CD1c-positive myeloid dendritic cell (primary cell): ENCODE measurements around the gene CNPY1.

ENCODE experiments used
- DNase-seq: peaks from one replicate; pipeline ENCODE4 v3.0.0-alpha.2; 2016; ENCODE audit errors: extremely low spot score

The CNPY1 gene

DNA sequence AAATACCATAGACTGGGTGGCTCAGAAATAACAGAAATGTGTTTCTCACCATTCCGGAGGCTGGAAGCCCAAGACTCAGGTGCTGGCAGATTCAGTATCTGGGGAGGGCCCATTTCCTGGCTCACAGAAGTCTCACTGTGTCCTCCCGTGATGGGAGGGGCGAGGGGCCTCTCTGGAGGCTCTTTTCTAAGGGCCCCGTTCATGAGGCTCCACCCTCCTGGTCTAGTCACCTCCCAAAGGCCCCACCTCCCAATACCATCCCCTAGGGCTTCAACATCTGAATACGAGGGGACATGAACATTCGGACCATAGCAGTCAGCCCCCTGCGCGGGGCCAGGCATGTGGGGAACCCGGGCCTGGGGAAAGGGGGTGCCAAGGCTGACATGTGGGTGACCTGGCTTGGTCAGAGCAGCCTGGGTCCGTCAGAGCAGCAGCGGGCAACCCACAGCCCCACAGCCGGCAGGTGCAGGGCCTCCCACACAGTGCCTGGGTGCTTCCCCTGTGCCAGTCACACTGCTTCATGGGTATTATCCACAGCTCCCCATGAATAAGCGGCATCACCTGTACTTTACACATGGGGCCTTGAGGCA lies 13.3 kb upstream of the CNPY1 start:
- DNase-seq: no peak

DNA sequence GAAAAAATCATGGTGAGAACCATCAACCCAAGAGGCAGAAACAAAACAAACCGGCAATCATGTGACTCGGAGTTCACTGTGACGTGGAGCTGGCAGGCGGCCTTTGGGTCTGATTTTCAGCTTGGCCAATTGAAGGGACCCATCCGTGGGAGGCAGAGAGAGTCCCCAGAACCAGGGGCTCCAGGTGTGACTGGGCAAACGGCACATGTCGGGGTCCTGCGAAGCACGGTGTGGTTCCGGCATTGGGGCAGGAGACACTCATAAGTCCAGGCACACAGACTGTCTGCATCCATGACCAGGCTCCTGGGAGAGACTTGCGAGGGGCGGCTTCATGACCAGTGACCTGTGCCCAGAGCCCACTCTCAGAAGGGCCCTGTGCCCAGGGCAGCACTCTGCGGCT lies 12.6 kb upstream of the CNPY1 start:
- no peak for DNase-seq

DNA sequence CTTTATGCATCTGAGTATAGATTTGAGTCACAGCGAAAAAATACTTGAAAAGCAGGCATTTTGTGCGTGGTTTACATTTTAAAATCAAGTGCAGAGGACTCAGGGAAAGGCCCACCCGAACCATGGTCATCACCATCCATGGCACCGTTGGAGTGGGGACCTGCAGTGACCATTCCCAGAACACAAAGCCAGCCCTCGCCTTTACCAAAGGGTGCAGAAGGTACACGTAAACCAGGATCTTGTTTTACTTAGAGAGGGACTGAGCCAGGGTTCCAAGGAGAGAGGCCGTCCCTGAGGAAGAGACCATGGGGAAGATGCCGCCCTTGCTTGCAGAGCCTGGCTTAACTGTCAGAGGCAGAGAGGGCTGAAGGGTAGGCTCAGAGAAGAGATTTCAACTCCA lies 12.0 kb upstream of the CNPY1 start:
- DNase-seq: no peak

DNA sequence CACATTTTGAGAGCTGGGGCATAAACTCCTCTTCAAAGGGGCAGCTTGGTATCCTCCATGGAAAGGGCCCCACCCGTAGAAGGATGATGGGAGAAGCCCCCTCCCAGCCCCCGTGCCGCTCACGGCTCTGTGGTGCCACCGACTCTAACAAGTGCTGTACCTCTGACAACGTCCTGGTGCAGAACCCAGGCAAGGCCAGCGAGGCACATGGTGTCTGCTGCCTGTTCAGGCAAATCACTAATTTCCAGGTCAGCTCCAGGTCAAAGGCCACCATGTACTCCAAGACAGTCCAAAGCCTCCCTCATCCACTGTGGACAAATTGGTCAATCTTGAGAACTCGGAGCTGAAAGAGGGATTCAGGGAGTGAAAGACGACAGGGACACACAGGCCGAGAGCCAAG lies 11.4 kb upstream of the CNPY1 start:
- DNase-seq: no peak

DNA sequence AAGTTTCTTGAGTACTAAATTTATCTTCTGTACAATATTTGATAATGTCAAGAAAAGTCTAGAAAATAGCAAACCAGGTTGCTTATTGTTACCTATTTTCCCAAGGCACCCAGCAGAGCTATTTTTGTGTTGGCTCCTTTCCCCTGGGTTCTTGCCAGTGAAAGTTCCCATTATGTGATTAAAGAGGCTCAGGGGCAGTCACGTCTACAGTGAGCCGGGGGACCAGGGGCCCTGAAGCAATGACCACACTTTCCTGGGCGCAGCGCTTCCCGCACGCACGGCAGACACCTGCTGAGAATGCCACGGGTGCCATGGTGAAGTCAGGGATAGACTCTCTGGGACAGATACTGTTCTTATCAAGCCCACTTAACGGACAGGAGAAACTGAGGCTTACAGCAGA lies 10.4 kb upstream of the CNPY1 start:
- no peak for DNase-seq

DNA sequence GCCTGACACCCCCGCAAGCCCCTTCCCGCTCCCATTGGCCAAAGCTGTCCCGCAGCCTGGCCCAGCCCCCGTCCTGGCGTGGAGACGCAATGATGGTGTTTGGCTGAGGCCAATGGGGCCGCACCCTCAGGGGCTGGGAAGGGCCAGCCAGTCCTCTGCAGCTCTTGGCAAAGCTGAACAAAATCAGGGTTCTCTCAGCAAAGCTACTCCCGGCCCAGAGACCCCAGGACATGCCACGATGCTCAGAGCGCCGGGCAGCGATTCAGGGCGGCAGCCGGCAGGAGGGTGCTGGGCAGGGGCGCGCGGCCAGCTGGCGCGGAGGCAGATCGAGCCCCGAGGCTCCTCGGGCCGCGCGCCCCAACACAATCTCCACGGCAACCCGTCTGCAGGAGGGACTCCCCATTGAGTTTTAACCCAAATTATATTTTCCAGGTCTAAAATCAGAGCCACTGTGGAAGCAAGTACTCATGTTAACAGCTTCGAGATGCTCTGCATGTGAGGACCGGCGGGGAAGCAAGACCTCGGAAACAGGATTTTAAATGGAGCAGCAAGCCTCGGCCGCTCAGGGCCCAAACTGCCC lies 8.8 kb upstream of the CNPY1 start:
- no peak for DNase-seq

DNA sequence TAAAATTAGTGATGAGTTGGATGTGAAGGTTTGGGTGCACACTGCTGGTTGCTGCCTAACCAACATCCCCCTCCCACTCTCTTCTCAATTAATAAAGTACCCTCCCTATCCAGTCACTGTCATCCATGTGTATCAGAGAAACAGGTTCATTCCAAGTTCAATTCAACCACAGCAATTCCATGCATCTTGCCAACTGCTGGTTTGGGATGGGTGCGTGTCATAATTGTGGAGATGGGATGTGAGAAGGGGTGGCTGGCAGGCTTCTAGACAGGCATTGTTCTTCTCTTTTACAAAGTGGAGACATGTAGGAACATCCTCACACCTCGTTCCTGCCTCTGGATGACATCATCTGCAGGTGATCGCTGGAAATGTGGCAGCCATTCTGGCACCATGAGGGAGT lies 7.5 kb upstream of the CNPY1 start:
- no peak for DNase-seq

DNA sequence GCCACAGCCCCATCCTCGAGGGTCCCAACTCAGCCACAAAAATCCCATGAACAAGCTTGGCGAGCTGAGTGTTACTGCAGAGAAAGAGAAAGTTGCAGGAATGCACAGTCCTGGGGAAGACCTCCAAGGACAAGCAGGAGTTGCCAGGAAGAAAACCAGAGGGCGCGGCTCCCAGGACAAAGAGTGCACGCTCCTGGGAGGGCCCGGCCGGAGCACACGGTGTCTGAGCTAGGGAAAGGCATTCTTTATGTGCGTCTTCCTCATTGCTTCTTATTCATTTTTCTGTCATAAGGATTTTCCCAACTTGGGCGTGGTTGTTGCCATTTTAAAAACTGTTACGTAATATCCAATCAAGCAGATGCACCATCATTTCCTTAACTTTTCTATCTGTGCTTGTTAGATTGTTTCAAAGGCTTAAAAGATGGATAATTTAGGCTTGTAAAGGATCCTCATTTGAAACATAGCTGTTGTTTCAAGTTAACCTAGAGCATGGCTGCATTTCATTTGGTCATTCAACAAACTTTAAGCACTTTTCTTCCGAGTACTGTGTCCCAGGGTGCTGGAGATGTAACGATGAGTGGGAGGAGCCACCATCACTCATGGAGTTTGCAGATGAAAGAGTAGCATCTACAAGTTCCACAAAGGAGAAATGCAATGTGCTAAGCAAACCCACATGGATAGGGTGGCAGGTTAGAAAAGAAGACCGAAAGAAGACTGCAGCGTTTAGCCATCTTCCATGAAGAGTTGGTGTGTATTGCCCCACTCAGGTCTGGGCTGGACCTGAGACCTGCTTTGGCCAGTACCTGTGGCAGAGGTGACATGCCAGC lies 5.6 kb upstream of the CNPY1 start:
- no peak for DNase-seq

DNA sequence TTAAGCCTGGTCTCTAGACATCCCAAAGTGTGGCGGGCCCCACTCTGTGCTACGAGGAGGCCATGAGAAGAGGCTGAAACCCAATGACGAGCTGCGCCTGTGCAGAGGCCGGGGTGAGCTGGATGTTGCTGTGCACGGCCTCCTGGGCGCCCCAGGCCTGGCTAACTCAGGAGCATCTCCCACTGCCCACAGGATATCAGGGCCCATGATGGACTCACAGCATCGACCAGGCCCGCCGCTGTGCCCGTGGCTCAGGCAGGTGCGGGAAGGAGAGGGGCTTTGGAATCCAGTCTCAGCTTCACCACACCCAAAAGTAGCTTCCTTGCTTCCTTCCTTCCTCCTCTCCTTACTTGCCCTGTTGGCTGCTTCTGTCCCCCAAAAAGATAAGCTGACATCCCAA lies 4.6 kb upstream of the CNPY1 start:
- no peak for DNase-seq

DNA sequence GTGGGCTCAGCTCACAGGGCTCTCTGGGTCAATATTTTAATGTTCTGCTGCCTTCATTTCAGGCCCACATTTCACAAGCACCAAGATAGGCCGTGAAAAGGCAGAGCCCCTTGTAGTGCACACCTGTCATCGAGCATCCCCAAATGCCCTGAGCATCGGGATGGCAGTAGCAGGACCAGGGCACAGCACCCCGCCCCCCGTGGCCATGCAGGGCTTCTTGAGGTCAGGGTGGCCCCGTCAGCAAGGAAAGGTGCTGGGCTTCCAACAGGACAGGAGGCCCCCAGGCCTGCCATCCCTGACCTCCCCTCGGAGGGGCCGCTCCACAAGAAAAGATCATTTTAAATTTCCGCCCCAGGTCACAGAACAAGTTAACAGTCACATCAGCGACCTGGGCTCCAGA lies 2.9 kb upstream of the CNPY1 start:
- no peak for DNase-seq

DNA sequence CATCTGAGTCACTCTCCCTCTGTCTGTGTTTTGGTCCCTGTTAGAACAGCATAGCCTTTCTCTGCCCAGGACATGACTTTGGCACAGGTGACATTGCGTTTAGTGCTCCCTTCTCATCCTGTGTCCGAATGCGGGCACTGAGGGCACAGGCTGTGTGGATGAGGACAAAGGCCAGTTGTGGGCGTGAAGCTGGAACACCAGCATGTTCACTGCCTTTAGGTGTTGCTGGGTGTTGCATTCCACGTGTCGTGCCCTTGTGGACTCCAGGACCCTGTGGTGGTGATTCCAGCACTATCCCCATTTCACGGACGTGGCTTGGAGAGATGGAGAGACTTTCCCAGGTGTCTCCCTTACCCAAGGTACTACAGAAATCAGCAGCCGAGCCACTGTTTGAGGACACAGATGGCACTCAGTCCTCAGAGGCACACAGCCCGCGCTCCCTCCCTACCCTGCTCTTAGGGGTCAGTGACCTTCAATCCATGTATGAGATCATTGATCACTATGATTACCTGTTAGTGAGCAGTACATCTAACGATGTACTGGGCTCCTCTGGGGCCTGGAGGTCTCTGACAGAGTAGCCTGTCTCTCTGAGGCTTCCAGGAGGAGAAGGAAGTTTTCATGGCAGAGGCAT lies 917 bp upstream of the CNPY1 start:
- DNase-seq: no peak

DNA sequence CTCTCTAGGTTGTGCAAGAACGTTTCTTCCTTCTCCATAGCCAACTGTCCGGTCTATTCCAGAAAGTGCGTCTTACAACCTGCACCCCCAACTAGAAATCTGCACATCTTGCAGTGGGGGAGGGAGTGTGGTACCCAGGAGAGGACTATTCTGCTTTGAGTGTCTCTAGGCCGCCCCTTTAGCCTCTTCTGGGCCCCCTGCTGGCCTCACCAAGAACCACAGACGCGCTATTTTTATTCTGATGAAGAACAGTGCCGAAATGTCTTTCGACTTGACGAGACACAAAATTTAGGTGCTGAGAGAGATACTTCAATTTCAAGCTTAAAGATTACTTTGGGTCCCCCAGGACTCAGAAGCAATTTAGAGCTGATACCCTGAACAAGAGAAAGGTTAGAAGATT lies 1.0 kb downstream of the CNPY1 start:
- DNase-seq: no peak

DNA sequence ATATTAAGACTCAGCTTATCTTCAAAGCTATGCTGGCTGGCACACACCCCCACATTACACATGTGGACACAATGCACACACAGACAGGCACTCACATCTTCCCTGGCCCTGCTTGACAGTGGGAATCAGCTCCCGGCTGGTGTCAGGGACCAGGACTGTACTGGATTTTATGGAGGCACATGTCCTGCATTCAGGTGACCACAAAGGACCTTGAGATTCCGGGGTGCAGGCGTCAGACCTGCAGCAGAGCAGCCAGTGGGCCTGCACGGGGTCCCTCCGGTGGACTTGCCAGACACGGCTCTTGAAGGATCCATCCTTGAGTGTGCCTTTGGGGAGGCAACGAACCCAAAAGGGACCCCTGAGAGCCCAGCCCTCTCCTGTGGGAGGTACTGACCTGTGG lies 1.9 kb downstream of the CNPY1 start:
- DNase-seq: no peak

DNA sequence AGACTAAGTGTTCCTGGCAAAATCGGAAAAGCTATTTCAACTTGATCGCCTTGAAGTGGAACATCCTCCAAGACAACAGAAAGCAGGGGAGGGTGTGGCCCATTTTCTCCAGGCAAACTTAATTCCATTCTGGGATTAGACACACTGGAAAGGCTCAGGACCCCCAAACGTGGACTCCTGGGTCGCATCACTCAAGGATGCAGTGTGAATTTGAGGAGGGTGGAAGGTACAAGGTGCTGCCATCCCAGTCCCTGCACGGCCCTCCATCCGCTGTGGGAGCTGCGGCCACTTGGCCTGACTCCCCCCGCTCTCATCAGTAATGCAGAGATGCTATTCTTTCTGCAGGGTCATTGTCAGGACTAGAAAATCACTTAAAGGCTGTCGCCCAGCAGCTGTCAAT lies 2.4 kb downstream of the CNPY1 start:
- no peak for DNase-seq

DNA sequence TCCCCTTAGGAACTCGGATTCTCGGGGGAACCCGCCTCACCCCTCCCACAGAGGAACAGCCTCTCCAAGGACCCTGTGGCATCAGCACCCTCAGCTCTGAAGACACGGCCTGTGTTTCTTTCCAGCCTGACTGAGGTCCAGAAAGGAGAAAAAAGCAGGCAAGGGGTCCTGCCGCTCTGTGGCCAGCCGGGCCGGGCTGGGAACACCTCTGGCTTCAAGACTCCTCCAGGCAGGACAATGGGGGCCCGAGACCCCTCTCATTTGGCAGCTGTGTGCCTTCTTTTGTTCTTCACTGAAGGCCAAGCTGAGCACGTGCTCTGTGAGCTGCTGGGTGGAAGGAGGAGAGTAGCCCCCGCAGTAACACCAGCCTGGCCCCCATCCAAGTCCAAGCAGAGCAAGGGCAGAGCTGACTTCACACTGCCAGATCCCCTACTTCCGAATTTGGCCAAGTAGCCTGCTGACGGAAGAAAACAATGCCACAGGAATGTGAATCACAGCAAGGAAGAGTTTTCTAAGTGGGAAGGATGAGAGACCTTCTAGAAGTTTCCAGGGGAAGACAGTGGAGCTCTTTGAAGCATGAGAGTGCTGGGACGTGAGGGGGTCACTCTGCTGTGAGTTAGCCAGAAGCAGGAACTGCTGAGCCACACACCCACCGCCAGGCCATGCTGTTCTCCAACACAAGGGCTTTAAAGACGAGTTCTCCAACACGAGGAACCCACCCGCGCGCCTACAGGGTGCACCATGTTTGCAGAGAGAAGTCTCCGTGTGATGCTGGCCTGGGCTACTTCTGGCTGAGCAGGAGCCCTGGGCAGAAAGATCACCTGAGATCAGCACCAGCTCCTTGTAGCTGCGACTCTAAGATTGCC lies 3.1 kb downstream of the CNPY1 start:
- DNase-seq: no peak

DNA sequence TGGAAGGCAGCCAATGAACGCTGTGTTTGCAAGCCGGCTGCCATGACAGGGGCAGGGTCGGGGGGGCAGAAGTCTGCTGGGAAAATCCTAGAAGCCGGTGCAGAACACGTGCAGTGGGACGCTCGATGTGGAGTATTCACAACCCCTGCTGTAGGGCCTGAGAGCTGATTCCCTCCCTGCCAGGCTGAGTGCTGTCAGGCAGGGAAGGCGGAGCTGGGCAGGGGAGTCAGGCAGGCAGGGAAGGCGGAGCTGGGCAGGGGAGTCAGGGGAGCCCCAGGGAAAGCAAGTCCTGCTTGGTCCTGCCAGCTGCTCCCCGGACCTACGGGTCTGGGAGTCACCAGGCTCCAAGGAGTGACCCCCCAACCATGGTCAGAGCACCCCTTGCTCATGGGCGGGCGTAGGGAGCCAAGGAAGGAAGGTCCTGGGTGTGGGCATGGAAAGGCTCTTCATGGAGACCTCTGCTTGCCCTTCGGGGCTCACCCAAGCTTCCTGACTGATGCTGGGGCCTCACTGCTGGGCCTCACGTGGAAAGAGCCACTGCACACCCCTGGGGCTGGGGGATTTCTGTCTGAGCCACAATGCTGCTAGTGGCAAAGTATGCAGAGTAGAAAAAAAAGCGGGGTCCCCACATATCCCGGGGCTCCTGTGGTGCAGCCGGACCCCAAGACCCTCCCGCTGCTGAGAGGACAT lies 4.2 kb downstream of the CNPY1 start:
- no peak for DNase-seq

DNA sequence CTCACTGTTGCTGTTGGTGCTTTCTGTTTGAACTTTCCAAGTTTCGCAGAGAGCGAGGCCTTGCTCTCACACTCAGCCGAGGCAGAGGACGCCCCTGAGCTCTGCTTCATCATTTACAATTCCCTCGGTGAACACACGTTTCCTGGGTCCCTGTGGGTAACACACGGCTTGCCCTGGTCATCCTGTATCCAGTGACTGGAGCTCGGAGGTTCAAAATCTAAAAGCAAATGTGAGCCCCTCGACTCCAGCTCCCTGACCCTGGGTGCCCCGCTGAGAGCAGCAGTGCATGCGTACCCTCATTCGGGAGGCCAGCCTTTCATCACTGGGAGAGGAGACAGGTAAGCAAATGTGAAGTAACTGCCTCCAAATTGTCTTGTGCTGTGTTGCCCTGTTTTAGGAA lies 5.8 kb downstream of the CNPY1 start:
- DNase-seq: no peak

DNA sequence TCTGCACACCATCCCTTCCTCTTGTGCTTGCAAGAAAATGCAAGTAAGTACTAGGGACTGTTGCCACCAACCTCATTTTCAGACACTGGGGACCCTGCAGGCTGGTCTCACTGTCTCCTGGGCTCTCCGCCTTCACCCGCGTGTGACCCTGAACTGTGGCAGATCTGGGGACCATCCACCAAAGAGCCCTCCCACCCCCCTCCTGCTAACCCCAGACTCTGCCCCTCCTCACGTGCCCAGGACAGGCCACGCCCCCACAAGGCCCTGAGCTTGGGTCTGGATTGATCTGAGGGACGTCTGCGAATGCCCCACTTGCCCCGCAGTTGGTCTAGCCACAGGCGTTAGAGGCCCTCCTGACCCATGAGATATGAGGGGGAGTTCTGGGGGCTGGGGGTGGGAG lies 8.1 kb downstream of the CNPY1 start:
- no peak for DNase-seq

DNA sequence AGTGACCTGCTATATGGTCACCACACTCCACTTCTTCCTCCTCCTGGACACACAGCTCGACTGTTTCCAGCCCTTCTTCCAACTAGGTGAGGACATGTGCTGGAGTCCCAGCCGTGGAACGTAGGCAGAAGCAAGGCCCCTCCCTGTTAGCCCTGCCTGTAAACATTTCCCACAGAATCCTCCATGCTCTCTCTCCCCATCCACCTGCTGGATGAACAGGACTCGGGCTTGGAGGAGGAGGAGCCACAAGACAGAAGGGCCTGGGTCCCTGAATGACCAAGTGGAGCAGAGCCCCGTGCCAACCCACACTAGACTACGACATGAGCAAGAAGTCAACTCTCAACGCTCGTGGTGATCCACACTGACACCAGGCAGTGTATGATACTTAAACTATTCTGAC lies 9.9 kb downstream of the CNPY1 start:
- DNase-seq: no peak

DNA sequence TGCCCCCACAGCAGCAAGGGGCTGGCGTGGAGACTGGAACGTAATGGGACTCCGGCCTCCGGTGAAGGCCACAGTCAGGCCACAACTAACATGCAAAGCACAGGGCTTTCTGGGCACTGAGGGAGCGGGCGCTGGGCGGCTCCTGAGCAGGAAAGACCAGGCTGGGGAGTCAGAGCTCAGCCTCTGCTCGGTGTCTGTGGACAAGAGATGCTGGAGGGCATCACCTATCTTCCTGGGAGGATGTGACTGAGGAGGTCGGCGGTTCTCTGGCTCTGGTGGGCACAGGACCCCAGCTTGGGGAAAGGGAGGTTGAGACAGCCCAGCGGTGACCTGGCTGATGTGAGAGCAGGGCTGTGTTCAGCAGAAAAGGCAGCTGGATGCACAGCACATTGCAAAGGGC lies 11.7 kb downstream of the CNPY1 start:
- no peak for DNase-seq
